ENCODE results near the gene ZNF689. TPM values are rescaled to one million over a fixed set of nuclear protein-coding genes. Genes with fewer than 3 reads are reported as not detected.

Gene ZNF689
- total RNA-seq, result 10 to 100 TPM in 1 of 2 donors, 1 to 10 TPM in 1; 9.4 to 14.3 TPM

DNA sequence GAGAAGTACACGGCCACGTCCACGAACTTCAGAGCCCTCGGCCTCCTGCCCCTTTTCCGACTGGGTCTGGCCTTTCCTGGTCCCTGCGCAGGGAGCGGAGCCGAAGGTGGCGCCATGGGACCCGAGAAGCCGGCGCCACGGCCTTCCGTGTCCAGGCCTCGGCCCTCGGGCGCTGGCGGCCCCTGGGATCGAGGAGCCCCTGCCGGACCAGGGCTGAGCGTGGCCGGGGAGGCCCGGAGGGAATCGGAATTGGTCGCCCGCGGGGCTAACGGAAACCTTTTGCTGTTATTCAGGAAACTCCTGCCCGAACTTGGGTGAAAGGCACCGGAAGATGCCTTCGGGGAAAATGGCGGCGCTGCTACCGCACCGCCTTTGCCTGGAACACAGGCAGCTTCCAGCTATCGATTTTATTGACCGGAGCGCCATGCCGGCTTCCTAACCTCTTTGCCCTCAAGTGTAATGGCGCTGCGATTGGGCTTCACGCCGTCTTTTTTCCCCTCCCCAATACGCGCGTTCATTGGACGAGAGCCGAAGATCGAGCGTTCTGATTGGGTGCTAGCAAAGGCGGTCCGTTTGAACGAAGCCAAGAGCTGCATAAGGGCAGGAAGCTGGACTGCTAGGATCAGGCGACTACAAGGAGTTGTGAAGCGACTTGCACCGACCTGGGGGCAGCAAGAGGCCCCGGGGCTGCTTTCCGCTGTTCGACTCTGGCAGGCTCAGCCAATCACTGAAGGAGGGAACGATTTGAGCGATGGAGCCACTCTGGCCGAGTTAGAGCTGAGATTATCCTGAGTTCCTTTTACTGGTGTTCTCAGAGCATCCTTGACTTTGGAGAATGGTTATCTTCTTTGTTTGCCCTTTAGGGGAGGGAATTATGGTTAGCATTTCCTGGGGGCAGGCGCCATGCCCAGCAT, at the start of gene ZNF689:
Gene ZNF689 (minus strand): TSS at position 464 of the 914 bp plus-strand sequence. CDS start 348 bp downstream, at position 116.
- ATAC-seq (peak; percentile 94 to 97), DNase-seq (ENCODE audit: low spot score) (peak; percentile 94)
- Mint-ChIP-seq H3K27me3 (no peaks in the 10 kb centered on the region), H3K9me3 (no peaks in the 10 kb centered on the region), H3K36me3 (peaks cover 5% of the 10 kb centered on the region), H3K4me3 (peak within 1 kb of the TSS; percentile 98), H3K4me1 (ENCODE audit: low read depth in 2 of 2) (peaks cover 7 to 11% of the 10 kb centered on the region in 2 donors), H3K27ac (peak within 1 kb of the TSS; percentile 93 to 94)

DNA sequence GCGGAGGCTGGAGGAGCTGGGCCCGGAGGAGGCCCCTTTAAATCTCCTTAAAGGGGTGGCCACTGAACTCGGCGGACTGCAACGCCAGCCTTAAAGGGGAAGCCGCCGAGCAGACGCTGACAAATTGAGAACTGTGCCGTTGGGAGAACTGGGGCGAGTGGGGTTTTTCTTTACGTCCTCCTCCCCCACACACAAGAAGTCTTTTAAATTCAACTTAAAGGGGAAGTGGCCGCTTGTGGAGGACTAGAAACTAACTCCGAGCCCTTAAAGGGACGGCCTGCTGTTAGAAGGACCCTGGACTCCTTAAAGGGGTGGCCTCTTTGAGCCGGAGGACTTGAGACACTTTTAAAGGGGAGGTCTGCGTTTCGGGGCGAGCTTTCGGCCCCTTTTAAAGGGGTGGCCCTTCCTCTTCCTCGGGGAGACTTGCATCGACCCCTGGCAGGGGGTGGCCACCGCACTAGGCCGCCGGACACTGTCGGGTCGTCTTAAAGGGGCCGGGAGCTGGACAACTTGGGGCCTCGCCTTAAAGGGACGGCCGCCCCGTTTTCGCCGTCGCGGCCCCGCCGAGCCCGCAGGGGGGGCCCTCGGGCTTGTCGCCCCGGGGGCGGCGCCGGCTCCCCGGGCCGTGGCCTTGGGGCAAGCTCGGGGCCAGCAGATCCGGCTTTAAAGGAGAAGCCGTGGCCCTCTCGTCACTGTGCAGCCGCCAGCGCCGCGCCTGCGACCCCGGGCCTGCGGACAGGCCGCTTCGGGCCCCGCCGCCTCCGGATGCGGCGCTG, 48.7 kb upstream of the ZNF689 start:
- DNase-seq (ENCODE audit: low spot score), result peak; percentile 98
- peaks cover 28% of the 10 kb centered on the region for H3K36me3 Mint-ChIP-seq

DNA sequence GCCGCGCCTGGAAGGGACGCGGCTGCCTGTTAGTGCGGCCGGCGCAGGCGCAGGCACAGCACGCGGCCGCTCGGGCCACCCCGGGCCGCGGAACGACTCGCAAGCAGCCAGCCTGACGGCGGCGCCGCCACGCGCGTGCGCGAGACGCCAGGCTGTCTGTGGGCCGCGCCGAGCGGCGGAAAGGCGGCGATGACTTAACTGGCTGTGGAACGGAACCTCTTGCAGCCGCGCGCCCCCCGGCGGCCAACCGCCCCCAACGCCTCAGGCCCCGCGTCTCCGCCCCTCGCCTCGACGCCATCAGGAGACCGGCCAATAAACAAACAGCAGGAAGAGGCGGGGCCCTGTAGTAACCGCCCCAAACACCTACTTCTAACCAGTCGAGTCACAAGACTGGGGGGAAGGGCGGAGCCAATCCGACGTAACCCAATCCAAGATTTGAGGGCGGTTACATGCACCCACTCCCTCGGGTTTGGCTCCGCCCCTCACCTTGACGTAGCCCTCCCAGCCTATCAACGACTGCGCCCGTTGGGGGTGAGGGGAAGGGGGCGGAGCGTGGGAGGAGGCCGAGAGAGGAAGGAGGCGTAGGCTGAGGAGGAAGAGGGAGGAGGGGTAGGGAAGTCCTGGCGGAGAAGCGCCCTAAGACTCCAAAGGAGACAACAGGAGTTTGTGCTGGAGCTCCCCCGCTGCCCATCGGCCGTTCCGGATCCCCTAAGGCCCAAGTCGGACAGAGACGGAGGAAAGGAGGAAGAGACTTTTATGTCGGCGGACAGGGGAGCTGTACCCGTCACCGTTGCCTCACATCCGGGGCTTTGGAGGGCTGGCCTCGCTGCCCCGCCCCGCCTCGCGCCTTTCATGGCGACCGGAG, 47.9 kb upstream of the ZNF689 start, which contains the start of gene FBRS:
Gene FBRS (plus strand): TSS at position 566 of the 865 bp plus-strand sequence. CDS start 1,088 bp downstream, outside the sequence.
- no peaks in the 10 kb centered on the region for H3K27me3 Mint-ChIP-seq
- ATAC-seq, result peak; percentile 85 to 88

More for the DNA sequence above, 48.7 kb upstream of the ZNF689 start:
- Mint-ChIP-seq H3K27me3 (no peaks in the 10 kb centered on the region), H3K4me1 (ENCODE audit: low read depth in 2 of 2) (peaks cover 44 to 48% of the 10 kb centered on the region in 2 donors), H3K27ac (peak overlapping the region; percentile 95 to 99), H3K4me3 (peak overlapping the region; percentile 90), H3K9me3 (no peaks in the 10 kb centered on the region)
- peak; percentile 45 to 84 for ATAC-seq

DNA sequence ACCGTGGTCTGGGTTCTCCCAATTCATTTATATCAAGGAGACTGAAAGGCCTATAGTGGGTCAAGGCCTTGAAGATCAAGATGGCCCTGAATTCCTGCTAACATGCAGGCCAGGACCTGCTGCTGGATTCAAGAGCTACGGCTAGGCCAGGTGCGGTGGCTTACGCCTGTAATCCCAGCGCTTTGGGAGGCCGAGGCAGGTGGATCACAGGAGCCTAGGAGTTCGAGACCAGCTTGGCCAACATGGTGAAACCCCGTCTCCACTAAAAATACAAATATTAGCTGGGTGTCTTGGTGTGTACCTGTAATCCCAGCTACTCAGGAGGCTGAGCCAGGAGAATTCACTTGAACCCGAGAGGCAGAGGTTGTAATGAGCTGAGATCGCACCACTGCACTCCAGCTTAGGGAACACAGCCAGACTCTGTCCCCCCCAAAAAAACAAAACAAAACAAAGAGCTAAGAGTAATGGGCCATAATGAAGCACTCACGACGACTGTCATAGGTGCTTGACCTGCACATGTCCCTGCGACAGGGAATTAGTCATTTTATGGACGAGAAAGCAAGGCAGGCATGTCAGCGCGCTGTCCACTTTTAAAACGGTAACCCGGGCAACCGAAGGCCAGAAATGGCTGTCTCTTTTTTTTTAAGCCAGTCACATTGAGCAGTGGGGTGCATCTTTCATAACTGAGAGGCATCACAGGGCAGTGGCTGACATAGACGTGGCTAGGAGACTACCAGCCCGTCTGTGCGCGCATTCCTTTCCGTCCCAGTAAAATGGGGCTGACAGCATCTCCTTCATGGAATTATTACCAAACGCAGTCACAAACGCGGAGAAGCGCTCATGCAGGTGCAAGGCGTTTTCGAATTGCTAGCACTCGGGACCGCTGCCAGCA, 47.0 kb upstream of the ZNF689 start:
- peaks cover 27% of the 10 kb centered on the region for H3K36me3 Mint-ChIP-seq
- peaks cover 39 to 44% of the 10 kb centered on the region in 2 donors for H3K4me1 Mint-ChIP-seq (ENCODE audit: low read depth in 2 of 2)
- DNase-seq (ENCODE audit: low spot score), result no peak
- peak overlapping the region; percentile 90 for H3K4me3 Mint-ChIP-seq
- H3K27ac Mint-ChIP-seq, result peak overlapping the region; percentile 86 to 95
- H3K27me3 Mint-ChIP-seq, result no peaks in the 10 kb centered on the region
- no peak for ATAC-seq
- no peaks in the 10 kb centered on the region for H3K9me3 Mint-ChIP-seq

More for the DNA sequence above, 47.9 kb upstream of the ZNF689 start, which contains the start of gene FBRS:
- Mint-ChIP-seq H3K9me3 (no peaks in the 10 kb centered on the region), H3K4me1 (ENCODE audit: low read depth in 2 of 2) (peaks cover 37 to 41% of the 10 kb centered on the region in 2 donors), H3K4me3 (peak within 1 kb of the TSS; percentile 90), H3K27ac (peak within 1 kb of the TSS; percentile 95 to 99), H3K36me3 (peaks cover 21% of the 10 kb centered on the region)
- DNase-seq (ENCODE audit: low spot score), result peak; percentile 100

DNA sequence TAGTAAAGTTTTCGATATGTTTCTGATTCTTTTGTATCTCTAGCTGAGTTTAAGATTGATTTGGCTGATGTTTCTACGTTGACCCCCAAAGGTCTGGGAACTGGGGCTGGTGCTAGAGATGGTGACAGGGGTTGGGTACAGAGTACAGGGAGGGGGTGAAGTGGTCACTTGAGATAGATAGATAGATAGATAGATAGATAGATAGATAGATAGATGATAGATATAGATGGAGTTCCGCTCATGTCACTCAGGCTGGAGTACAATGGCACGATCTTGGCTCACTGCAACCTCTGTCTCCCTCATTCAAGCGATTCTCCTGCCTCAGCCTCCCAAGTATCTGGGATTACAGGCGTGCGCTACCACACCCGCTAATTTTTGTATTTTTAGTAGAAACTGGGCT, 46.2 kb upstream of the ZNF689 start:
- Mint-ChIP-seq H3K27me3 (no peaks in the 10 kb centered on the region), H3K27ac (peak overlapping the region; percentile 86 to 95), H3K36me3 (peaks cover 23% of the 10 kb centered on the region), H3K4me1 (ENCODE audit: low read depth in 2 of 2) (peaks cover 36 to 40% of the 10 kb centered on the region in 2 donors), H3K4me3 (peak overlapping the region; percentile 90), H3K9me3 (no peaks in the 10 kb centered on the region)
- DNase-seq (ENCODE audit: low spot score), result no peak
- no peak for ATAC-seq

DNA sequence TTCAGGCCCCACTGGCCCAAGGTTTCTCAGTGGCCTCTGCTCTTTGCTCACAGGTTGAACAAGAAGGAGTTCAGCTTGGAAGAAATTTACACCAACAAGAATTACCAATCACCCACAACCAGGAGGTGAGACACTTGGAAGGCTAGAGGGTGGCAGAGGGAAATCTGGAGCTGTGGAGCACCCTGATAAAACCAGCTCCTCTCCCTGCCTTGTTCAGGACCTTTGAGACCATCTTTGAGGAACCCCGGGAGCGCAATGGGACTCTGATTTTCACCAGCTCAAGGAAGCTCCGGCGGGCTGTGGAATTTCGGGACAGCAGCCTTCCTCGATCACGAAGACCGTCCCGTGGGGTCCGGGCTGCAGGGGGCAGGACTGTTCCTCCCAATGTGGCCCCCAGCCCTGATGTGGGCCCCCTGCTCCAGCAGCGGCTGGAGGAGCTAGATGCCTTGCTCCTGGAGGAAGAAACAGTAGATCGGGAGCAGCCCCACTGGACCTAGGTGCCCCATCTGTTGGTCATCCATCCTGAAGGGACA, 45.7 kb upstream of the ZNF689 start:
- no peak for ATAC-seq
- Mint-ChIP-seq H3K27me3 (no peaks in the 10 kb centered on the region), H3K36me3 (peaks cover 18% of the 10 kb centered on the region), H3K27ac (peak overlapping the region; percentile 86 to 95), H3K4me3 (peak overlapping the region; percentile 41), H3K4me1 (ENCODE audit: low read depth in 2 of 2) (peaks cover 31 to 35% of the 10 kb centered on the region in 2 donors), H3K9me3 (no peaks in the 10 kb centered on the region)
- no peak for DNase-seq (ENCODE audit: low spot score)

DNA sequence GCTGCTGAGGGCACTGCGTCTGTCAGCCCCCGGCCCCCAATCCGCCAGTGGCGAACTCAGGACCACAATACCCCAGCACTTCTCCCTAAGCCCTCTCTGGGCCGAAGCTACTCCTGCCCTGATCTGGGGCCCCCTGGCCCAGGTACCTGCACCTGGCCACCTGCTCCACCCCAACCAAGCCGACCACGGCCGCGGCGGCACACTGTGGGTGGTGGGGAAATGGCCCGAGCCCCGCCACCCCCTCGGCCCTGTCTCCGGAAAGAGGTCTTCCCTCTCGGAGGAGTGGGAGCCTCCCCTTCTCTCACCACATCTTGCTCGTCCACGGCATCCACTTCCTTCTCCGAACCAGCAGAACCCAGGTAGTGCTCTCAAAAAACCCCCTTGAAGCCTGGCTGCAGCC, 44.7 kb upstream of the ZNF689 start:
- Mint-ChIP-seq H3K27me3 (no peaks in the 10 kb centered on the region), H3K4me3 (no peak overlapping the region), H3K27ac (no peak overlapping the region), H3K4me1 (ENCODE audit: low read depth in 2 of 2) (peaks cover 34 to 37% of the 10 kb centered on the region in 2 donors), H3K9me3 (no peaks in the 10 kb centered on the region), H3K36me3 (peaks cover 16% of the 10 kb centered on the region)
- no peak for DNase-seq (ENCODE audit: low spot score)
- ATAC-seq, result no peak

DNA sequence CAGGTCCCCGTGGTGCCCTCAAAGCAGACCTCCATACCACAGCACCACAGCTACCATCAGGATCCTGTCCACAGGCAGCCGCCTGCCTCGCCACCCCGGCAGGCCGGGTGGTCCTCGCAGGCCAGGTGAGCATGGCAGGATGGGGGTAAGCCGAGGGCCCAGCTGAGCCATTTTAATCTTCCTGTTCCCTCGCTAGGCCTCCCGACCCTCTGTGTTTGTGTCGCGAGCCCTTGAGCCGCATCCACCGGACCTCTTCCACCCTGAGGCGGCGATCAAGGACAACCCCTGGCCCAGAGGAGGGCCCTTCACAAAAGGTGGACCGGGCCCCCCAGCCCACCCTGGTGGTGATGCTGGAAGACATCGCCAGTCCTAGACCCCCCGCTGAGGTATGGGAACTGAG, 42.5 kb upstream of the ZNF689 start:
- Mint-ChIP-seq H3K4me3 (peak overlapping the region; percentile 92), H3K36me3 (peaks cover 16% of the 10 kb centered on the region), H3K9me3 (no peaks in the 10 kb centered on the region), H3K4me1 (ENCODE audit: low read depth in 2 of 2) (peaks cover 37 to 39% of the 10 kb centered on the region in 2 donors), H3K27ac (peak overlapping the region; percentile 100), H3K27me3 (no peaks in the 10 kb centered on the region)
- no peak for DNase-seq (ENCODE audit: low spot score)
- no peak for ATAC-seq

DNA sequence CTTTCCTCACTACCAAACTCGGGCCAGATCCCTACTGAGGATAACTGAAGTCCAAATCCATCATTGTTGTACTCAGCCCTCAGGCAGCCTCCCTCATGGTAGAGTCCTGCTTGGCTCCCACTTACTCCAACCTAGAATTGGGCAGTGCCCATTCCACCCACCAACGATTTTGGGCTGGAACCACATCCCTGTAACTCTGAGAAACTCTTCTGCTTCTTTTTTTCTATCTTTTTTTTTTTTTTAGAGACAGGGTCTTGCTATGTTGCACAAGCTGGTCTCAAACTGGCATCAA, 41.8 kb upstream of the ZNF689 start:
- peaks cover 31 to 37% of the 10 kb centered on the region in 2 donors for H3K4me1 Mint-ChIP-seq (ENCODE audit: low read depth in 2 of 2)
- H3K27ac Mint-ChIP-seq, result peak overlapping the region; percentile 100
- H3K9me3 Mint-ChIP-seq, result no peaks in the 10 kb centered on the region
- ATAC-seq (no peak), DNase-seq (ENCODE audit: low spot score) (no peak)
- peaks cover 16% of the 10 kb centered on the region for H3K36me3 Mint-ChIP-seq
- H3K27me3 Mint-ChIP-seq, result no peaks in the 10 kb centered on the region
- peak overlapping the region; percentile 92 for H3K4me3 Mint-ChIP-seq

DNA sequence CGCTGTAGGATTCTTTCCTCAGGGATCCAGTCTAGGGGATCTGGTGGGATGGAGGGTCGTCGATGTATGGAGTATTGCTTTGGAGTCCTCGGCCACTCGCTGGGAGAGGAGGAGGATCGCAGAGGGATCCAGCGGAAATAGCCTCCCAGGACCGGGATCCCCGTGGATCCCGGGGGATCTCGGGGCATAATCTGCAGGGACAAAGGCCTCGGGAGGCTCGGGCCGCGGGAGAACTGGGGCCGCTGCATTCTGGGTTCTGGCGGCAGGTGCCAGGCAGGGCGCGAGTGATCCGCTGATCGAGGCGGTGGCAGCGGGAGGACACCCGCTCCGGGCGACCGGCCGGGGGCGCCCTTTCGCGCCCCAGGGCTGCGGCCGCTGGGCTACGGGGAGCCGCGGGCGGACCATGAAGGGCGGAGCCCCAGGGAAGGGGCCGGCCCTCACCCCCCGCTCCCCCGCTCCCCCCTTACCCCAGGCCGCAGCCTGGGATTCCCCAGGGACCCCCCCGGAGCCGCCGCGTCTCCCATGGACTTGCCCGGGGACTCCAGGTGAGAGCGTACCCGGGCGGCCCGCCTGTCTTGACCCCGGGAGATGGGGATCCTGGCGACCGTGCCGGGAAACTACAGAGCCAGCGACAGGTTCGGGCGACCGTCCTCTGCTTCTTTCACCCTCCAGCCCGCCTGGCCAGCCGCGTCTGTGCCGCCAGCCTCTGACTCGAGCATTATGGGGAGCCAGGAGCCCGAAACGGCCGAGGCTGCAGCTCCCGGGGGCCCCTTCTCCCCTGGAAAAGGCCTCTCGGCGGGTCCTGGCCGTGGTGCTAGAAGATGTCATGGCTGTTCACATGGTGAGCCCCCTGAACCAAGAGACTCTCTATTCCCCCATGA, 41.2 kb upstream of the ZNF689 start:
- peak overlapping the region; percentile 100 for H3K27ac Mint-ChIP-seq
- H3K4me1 Mint-ChIP-seq (ENCODE audit: low read depth in 2 of 2), result peaks cover 25 to 39% of the 10 kb centered on the region in 2 donors
- ATAC-seq (peak; percentile 78 to 83), DNase-seq (ENCODE audit: low spot score) (peak; percentile 92)
- peaks cover 16% of the 10 kb centered on the region for H3K36me3 Mint-ChIP-seq
- no peaks in the 10 kb centered on the region for H3K27me3 Mint-ChIP-seq
- no peaks in the 10 kb centered on the region for H3K9me3 Mint-ChIP-seq
- H3K4me3 Mint-ChIP-seq, result peak overlapping the region; percentile 92

DNA sequence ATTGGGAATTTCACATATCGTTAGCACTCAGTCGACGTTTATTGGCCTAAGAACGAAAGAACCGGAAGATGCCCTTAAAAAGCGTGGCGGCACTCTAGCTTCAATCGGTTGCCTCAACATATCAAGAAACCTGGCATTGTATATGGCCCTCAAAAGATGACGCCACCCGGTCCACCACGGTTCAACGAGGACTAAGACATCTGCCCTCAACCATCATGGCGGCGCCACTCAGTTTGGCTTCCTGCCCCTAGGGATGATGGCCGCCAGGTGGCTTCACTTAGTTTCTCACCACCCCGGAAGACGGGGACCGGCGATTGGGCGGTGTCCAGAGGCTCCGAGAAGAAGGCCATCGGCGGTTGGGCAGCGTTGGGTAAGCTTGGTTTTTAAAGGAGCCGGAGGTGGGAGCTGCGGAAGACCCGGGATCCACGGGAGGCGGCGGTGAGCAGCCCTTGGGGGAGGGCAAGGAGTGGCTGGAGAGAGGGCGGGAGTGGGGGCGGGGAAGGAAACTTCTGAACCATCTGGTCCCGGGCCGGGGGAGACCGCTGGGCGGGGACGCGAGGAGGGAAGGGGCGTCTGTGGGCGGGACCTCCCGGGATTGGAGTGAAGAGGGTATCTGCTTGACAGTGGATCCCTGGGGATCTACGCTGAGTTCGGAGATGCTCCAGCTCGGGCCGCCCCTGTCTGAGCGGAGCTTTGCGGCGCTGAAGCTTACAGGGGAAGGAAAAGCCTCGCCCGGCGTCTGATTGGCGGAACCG, 40.4 kb upstream of the ZNF689 start, which contains the start of gene PRR14:
Gene PRR14 (plus strand): TSS at position 592 of the 755 bp plus-strand sequence. CDS start 686 bp downstream, outside the sequence.
- peak within 1 kb of the TSS; percentile 100 for H3K27ac Mint-ChIP-seq
- H3K27me3 Mint-ChIP-seq, result no peaks in the 10 kb centered on the region
- H3K9me3 Mint-ChIP-seq, result no peaks in the 10 kb centered on the region
- DNase-seq (ENCODE audit: low spot score) (peak; percentile 99), ATAC-seq (peak; percentile 88 to 90)
- peaks cover 21 to 39% of the 10 kb centered on the region in 2 donors for H3K4me1 Mint-ChIP-seq (ENCODE audit: low read depth in 2 of 2)
- peaks cover 16% of the 10 kb centered on the region for H3K36me3 Mint-ChIP-seq
- peak within 1 kb of the TSS; percentile 92 for H3K4me3 Mint-ChIP-seq
